ENCODE measurements around the gene NAALADL2.

The NAALADL2 gene

DNA sequence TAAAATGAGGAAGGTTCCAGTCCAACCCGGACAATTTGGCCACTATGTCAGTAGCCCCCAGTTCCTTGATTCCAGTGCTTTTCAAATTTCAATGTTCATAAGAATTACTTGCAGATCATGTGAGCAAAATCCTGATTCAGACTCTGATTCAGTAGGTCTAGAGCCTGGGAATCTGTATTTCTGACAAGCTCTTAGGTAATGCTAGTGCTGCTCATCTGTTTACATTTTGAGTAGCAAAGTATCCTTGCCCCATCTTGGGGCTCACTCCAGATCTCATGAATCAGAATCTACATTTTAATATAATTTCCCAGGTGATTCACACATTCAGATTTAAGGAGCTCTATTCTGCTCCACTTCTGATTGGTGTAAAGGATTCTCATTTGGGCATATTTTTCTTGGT lies 142.0 kb downstream of the NAALADL2 start:
- no peak for DNase-seq

DNA sequence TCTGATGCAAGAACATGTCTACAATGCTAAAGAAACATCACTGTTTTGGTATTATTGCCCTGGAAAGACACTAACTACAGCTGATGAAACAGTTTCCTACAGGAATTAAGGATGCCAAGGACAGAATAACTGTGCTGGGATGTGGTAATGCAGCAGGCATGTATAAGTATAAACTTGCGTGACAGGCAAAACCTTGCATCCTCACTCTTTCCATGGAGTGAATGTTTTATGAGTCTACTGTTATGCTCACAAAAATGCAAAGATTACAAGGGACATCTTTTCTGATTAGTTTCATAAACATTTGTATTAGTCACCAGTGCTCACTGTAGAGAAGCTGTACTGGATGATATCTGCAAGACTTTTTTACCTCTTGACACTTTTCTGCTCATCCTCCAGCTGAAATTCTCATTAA lies 143.6 kb downstream of the NAALADL2 start:
- peak; percentile 8 for DNase-seq

DNA sequence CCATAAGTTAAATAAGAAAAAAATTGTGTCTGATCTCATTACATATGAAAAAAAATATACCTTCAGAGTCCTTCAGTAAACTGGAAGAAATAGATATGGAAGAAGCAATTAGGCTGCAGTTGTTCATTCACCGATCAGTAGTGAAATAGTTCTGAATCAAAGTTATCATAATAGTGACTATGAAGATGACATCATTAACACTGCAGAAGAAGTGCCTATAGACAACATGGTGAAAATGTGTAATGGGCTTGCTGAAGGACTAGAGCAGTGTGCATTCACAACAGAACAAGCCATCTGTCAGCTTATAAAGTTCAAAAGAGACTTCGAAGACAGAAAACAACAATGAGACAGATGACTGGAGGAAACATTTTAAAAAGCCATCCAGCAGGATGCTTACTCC lies 144.5 kb downstream of the NAALADL2 start:
- no peak for DNase-seq

DNA sequence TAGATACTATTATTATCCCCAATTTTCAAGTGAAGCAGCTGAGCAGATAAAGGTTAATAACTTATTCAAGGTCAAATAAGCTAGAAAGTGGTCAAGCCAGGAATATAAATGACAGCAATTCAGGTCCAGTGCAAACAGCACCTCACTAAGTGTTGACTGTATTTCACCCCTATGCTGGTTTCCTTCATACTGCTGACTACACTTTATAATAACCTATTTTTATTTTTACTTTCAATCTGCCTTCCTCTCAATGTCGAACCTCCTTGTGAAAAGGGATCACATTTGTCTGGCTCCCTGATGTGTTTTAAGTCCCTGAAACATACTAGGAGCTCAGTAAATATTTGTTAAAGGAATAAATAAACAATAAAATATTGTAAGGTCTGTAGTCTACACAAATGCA lies 146.1 kb downstream of the NAALADL2 start:
- no peak for DNase-seq

DNA sequence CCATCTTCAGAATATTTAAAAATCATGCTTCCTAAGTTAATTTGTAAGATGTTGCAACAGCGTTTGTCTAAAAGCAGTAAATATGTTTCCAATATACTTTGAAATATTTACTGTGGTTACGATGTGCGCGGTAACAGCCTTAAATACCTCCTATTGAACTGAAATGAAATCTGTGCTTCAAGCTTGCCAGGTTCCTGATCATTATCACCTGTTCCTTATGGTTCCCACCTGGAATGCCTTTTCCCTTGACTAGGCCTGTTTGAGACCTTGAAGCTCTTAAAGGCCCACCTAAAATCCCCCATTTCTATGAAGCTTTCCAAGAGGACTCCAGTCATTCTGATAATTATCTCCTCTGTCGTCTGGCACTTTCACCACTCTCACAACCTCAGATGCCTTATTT lies 146.7 kb downstream of the NAALADL2 start:
- peak; percentile 14 for DNase-seq

DNA sequence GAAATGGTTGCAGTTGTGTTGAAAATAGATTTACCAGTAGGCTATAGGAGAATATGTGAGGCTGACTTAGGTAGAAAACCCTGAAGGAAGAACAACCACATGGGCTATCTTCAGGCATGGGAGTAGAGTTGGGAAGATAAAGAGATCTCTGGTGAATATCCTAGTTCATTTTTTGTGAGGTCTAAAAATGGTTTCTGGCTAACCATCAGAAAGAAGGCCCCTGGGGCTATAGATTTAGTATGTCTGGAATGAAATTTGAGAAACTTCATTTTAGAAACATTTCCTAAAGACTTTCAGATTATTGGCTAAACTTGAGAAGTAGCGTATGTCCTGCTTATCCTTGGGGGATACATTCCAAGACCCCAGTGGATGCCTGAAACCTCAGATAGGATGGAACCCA lies 148.2 kb downstream of the NAALADL2 start:
- DNase-seq: no peak

DNA sequence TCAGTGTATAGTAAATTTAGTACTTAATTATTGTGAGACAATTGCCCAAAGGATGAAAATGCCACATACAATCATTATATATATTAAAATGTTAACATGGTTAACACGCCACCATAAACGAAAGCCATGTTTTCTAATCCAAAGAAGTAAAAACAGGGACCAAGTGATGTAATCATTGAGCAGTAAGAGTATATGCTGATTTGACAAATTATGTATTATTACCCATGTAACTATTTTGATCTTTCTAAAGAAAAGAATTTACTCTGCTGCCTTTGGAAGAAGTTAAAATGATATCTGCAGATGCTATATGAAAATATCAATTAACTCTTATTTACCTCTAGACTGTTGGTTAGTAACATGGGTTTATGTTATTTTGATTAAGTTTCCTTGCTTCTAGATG lies 150.2 kb downstream of the NAALADL2 start:
- DNase-seq: no peak

DNA sequence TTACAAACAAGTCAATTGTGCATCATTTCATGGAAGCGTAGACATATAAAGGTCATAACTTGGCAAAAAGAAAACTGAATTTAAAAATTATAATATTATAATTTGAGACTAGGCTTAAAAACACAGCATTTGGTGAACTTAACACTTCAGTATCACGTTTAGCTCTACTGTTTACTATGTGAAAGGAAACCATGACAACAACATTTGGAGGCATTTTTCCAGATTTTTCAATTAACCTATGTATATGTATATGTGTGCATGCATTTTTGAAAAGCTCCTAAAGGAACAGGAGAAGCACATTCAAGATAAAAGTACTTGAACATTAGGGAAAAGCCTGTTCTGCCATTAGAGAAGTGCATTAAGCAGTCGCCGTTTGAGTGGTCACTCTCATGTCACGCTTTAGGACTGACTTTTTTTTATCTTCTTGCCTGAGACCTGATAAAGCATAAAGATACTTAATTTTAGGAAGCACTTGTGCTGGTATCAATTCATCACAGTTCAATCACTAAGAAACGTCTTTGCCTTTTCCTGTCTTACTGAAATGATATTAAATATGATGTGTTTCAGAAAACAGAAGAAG lies 156.0 kb downstream of the NAALADL2 start:
- no peak for DNase-seq

DNA sequence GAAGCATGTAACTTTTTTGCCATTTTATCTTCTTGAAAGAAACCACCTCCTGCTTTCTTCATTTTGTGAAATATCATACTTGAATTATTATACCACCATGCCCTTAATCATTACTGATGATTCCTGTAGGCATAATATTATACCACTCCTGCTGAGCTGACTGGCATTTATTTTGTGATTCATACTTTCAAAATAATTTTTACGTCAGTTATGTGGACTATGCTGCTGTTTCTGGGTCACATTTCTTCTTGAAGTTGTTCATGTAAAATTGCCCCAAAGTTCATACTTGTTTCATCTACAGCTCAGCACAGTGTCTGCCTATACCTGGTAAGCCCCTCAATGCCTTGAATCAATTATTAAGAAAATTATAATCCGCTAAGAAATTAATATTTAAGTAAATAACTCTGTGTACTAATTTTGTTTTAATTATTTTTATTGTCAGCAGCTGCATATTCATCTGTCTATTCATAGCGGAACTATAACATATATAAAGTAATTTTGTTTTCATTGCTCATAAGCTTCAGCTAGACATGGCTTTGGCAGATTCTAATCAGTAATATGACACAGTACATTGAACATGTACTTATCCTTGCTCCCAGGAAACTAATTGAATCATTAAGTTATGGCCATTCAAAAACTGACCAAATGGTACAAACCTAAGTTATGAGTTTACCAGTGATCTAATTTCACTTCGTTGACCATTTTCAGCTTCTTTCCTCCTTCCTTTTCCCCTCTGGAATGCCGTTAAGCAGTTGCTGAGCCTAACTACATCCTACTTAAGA lies 160.0 kb downstream of the NAALADL2 start:
- DNase-seq: no peak

DNA sequence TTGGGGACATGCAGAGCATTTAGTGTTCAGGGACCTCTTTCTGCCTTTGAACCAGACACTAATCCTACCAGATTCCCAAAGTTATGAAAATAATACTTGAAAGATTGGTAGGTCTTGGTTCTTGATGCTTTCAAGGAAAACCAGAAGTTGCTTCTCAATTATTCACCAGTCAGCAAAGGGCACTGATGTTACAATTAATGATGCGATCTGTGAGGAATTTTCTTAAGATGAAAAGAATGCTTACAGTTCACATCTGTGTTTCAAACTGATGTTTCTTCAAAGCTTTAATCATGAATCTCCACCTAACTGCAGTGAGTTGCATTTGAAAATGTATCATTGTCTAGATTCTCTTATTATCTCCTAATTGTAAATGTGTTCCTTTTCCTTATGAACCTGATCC lies 161.0 kb downstream of the NAALADL2 start:
- no peak for DNase-seq

DNA sequence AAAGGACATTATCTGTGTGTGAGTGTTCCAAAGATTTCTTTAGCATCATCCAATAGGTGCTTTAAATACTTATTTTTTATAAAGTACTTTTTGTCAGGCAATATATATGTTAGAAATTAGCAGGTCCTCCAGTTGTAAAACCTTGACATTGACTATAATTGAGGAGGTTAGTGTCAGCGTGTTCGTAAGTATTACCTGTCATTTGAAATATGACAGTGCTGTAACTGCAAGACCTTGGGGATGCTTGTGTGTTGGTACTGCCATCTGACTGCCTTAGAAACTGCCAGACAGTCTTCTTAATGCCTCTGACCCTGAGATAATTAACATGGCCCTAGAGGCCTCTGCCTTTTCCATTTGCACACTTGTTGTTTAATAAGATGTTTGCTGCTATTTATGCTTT lies 170.7 kb downstream of the NAALADL2 start:
- DNase-seq: no peak

DNA sequence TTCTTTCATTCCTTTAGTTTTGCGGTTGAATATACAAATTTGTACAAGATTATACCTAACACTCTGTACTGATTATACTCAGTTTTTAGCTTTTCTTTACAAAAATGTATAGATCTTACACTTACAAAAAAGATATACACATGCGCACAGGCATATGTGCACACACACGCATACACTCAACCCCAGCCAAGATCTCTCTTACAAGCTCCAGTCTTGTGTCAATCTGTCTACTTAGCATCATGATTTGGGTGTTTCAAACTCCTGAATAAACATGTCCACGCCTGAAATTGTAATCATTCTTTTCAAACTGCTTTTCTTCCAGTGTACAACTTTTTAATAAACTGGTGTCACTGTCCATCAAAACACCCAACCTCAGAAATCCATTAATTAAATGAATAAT lies 180.7 kb downstream of the NAALADL2 start:
- DNase-seq: no peak

DNA sequence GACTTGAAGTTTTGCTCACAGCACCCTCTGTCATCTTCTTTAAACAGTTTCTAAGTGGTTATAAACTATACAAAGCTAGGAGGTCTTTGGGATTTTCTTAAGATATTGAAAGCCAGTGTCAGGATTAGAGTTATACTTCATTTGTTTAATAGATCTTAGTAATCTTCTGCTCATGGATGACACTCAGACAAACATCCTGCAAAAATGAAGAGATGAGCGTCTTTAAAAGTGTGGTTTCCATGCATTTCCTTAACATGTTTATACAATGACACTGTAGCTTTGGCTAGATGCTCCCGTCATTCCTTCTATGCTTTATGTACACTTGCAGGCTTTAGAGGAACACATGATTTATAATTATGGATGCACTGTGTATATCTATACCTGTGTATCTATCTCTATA lies 182.2 kb downstream of the NAALADL2 start:
- DNase-seq: no peak

DNA sequence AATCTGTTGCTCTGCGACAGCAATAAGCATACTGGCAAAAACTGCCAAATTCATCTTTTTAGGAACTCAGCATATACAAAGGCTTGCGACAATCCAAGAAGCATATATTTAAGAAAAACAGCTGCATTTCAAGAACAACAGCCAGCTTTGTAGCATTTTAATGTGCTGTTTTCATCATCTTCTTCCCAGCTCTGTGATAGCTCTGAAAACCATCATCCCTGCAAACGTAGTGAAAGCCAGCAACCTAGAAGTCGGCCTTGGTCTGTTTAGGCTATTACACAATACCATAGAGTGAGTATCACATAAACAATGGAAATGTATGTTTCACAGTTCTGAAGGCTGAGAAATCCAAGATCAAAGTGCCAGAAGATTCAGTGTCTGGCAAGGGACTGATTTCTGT lies 187.5 kb downstream of the NAALADL2 start:
- no peak for DNase-seq

DNA sequence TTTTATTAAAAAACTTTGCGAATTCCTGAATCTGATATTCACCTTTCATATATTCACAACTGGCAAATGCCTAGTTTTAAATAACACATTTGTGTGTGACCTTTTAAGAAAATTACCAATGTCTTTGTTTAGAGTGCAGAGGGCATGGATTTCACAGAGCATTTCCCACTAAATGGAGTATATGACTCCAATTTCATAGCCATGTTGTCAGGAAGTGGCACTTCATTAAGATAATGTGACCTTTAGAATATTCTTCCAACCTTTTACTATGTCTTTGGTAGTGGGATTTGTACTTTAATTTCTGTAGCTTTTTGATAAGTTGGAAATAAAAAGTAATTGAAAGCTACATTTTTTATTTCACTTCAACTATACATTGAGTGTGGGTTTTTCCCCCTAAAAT lies 188.7 kb downstream of the NAALADL2 start:
- no peak for DNase-seq

DNA sequence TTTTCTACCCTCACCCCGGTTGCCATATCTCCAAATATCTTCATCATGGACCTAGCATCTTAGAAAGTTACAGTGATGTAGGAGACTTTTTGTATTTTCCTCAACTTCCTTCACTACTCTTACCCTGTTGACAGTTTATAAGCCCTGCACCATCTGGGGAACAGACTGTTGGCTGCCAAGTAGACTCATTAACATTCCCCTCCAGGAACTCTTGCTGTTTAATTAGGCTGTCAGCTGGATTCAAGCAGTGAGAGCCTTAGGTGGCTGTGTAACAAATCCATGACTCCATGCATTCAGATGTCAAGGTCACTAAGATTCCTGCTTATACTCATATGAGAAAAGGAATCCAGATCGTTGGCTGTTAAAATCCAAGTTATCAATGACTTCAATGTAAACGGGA lies 198.3 kb downstream of the NAALADL2 start:
- peak; percentile 37 for DNase-seq

DNA sequence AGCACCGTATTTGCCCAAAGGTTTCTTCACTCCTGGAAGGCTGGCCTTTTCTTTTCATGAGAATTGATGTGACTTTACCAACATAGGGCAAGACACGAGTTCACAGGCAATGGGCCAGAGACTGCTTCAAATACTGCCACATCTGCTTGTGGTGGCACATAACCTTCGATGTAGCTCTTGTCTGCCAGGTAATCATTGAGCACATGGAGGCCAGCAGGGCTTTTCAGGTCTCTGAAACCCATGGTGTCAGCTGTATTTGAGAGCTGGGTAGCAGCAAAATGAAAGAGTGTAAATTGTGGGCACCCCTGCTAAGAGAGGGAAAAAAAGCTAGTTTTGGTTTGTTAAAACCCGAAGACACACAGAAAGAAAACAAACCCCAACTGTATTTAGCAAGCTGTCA lies 200.7 kb downstream of the NAALADL2 start:
- DNase-seq: no peak

DNA sequence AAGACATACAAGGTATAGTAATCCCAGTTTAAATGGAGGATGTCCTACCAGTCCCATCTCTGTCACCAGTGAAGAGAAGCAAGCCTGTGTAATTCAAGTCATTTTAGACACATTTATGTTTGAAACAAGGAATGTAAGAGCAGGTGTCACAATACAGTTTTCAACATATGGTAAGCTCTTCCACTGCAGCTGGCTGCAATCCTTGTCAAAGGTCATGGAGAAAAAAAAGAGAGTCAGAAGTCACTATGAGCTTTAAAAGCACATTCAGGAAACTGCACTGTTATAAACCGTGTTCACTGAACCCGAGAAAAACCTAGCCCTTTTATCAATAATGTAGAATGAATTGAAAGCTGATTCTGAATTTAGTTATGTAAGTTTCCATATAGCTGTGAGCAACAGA lies 206.4 kb downstream of the NAALADL2 start:
- DNase-seq: no peak

DNA sequence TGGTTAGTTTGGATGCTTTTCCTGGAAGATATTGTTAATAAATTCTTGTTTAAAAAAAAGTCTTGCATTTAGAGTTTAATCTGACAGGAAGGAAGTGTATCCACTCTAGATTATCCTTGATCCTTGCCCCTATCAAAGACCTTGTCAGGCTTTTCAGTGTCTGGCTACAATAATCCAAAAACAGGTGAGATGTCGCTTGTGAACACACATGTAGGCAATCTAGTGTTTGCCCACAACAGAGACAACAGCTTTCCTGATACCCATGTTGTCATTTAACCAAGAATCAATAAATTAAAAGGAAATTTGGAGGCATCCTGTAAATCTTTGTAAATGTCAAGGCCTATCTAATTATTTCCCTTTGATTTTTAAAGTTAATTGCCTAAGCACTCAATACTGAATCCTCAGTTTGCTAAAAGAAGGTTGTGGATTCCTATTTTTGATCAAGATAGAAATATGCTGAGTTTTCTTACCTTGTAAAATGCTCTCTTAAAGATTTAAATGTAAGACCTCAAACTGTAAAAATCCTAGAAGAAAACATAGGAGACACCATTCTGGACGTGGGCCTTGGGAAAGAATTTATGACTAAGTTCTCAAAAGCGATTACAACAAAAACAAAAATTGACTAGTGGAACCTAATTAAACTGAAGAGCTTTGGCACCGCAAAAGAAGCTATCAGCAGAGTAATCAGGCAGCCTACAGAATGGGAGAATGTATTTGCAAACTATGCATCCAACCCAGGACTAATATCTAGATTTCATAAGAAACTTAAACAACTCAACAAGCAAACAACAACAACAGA lies 207.7 kb downstream of the NAALADL2 start:
- DNase-seq: no peak

DNA sequence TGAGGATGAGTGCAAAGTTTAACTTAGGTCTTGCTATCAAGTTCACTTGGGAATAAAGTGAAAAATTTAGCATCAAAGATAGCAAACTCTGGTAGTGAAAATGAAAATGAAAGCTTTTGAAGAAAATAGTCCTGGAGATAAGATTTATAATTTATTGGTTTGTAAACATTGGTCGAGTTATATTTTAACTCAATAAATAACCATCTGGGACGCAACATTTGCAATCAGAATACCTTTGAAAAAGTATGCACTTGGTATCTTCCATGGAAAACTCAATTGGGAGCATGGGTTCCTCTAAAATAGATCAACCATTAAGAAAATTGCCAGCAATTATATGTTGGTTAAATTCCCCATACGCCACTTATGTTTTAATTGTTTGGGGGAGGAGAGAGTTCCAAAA lies 209.5 kb downstream of the NAALADL2 start:
- DNase-seq: no peak

DNA sequence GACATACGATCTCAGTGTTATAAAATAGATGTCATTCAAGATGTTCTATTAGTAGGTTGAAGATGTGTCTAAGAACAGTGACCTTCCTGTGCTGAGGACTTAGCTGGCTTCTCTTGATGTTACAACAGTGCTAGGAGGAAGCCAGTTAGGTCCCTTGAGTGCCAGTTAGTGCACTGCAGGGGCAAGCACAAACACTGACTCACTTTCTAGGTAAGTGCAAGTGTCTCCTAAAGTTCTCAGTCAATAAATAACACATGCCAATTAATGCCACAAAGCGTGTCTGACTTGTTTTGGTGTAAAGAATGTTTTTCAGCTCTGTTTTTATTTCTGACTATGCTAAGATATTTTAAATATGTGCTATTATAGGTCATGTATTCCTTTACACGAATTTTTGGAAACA lies 211.8 kb downstream of the NAALADL2 start:
- no peak for DNase-seq

DNA sequence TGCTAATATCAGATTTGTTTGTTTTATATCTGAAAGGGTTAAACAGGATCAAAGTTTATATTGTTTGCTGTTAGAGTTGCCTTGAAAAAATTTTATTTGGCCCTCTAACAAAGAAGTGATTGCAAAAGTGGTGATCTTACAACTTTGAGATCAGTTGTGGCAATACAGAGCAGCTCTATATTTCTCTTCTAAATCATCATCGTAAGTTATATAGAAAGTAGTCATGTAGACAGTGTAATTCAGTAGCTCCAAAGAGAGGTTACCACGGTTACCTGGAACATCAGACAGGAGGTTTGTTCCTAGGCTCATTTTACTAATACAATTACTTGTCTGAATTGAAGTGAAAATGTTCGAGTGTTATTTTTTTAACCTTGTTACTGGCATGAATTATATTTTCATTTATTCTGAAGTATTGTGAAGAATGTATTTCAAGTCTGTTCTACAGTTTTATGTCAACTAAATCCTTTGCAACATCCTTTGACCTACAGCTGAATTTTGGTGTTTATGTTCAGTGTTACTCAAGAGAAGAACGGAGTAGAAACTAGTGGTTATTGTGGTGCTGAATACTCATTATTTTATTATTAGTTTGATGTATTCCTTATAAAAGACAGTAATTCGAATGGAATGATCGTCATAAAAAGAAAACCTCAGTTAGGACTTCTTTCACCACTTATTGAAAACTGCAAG lies 214.2 kb downstream of the NAALADL2 start:
- peak; percentile 11 for DNase-seq

DNA sequence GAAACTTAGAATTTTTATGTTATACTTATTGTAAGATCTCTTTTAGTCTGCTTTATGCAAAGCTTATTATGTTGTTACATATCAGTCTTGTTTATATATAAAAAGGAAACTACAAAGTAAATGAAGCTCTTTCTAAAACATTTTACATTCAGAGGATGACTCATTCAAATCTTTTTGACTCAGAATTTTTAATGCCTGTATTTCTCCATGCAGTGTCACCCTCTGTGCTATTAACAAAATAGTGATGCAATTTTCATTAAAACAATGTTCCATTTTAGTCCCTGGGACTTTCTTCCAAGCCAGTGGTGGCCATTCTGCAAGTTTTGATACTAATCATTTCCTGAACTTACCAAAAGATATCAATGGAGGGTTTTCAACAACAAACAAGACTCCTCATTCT lies 216.1 kb downstream of the NAALADL2 start:
- no peak for DNase-seq

DNA sequence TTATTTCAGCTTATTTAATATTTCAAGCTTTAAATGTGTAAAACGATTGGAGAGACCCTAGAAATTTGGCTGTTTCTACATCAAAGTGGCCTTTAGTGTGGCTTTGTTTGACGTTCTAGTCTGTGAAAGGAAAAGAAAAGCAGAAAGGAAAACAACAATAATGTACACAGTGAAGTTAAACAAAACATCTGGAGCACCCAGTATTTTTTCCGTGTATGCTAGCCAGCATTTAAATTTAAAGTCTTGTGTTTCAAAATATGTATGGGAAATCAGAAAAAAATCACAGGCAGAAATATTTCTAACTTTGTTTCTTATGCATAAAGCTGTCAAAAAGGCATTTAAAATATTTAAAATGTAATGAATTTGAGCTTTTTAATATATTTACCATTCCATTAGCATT lies 218.1 kb downstream of the NAALADL2 start:
- DNase-seq: no peak

Data from eye (tissue), 1 donor.